ENCODE data around the gene PTCH2.
"Not testable (repeated sequence)": the region's sequence is repeated elsewhere in the genome, so short reads cannot be mapped to it uniquely, and the experiment has no call there.

GRCh38 chr1:44824392-44824791, 18.7 kb downstream of the PTCH2 start:
- TF ChIP-seq, protein P1, sequence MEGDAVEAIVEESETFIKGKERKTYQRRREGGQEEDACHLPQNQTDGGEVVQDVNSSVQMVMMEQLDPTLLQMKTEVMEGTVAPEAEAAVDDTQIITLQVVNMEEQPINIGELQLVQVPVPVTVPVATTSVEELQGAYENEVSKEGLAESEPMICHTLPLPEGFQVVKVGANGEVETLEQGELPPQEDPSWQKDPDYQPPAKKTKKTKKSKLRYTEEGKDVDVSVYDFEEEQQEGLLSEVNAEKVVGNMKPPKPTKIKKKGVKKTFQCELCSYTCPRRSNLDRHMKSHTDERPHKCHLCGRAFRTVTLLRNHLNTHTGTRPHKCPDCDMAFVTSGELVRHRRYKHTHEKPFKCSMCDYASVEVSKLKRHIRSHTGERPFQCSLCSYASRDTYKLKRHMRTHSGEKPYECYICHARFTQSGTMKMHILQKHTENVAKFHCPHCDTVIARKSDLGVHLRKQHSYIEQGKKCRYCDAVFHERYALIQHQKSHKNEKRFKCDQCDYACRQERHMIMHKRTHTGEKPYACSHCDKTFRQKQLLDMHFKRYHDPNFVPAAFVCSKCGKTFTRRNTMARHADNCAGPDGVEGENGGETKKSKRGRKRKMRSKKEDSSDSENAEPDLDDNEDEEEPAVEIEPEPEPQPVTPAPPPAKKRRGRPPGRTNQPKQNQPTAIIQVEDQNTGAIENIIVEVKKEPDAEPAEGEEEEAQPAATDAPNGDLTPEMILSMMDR (IDR thresholded peaks at IDR 0.05): not testable (repeated sequence)
- TF ChIP-seq POLR2A (IDR thresholded peaks at IDR 0.05): not testable (repeated sequence)
